ENCODE measurements around the gene PHKG1.

- TF ChIP-seq CTCF (IDR thresholded peaks at IDR 0.05) (no peak), POLR2A (IDR thresholded peaks at IDR 0.05) (no peak)
Observed at GRCh38 chr7:56127241-56127975, 34.7 kb upstream of the PHKG1 start.
